Thyroid gland (tissue), 4 donors: ENCODE measurements around the gene CLEC2B. TPM values are rescaled to one million over a fixed set of nuclear protein-coding genes. Genes with fewer than 3 reads are reported as not detected.

Source experiments
- DNase-seq, 2 donors: peaks; one replicate each; pipeline ENCODE4 v3.0.0-alpha.2; 2019
- H3K27ac ChIP-seq, 3 donors: fragments of 200-600 bp; sonication (generic); 1 replicate in 2 of 3; 2 replicates in 1 of 3; pipeline ENCODE4 v1.5.1; 2016 to 2019; ENCODE audit warnings: mild to moderate bottlenecking in 1 of 3, moderate library complexity in 1 of 3
- H3K27me3 ChIP-seq: fragments of 200-600 bp; sonication (generic); one replicate; pipeline ENCODE4 v1.5.1; 2019
- H3K36me3 ChIP-seq, 2 donors: fragments of 200-600 bp; sonication (generic); one replicate each; pipeline ENCODE4 v1.5.1; 2016 to 2019
- H3K4me1 ChIP-seq, 2 donors: fragments of 200-600 bp; sonication (generic); one replicate each; pipeline ENCODE4 v1.5.1; 2017 to 2019
- H3K4me3 ChIP-seq, 3 donors: fragments of 200-600 bp; sonication (generic); replicated peaks in 1 of 3; 1 replicate in 2 of 3; 2 replicates in 1 of 3; pipeline ENCODE4 v1.5.1; 2016; ENCODE audit warnings: mild to moderate bottlenecking in 1 of 3
- H3K9me3 ChIP-seq: fragments of 200-600 bp; sonication (generic); one replicate; pipeline ENCODE4 v1.5.1; 2017
- POLR2A ChIP-seq, 2 donors: fragments of 450-650 bp; IDR thresholded peaks; one replicate each; pipeline ENCODE4 v1.6.1; 2017; ENCODE audit warnings: antibody characterized with exemption in 2 of 2, mild to moderate bottlenecking in 2 of 2, moderate library complexity in 1 of 2
- WGBS, 2 donors: methylation state at CpG; one replicate each; pipeline ENCODE4 v1.1.5; 2017; 5-methylcytosine and 5-hydroxymethylcytosine counted together
- intact Hi-C: fragments of 100-400 bp; cut with DNase I; formaldehyde crosslinking; loops from one replicate; pipeline ENCODE4 v1.15.1; 2023
- total RNA-seq, 4 donors: library from RNA; depleted of rRNA; stranded (reverse); fragments of >200 nt; gene quantifications; one replicate each; pipeline ENCODE4 v1.2.3, GENCODE V29; 2016
- TF ChIP-seq, protein P1 (sequence below), 6 experiments: fragments of 200-600 bp in 3 of 6; fragments of 450-650 bp in 3 of 6; sonication (generic) in 3 of 6; IDR thresholded peaks; one replicate each; pipeline ENCODE4 v1.5.1; 2016 to 2019; ENCODE audit warnings: antibody characterized with exemption in 6 of 6, mild to moderate bottlenecking in 2 of 6, inconsistent platforms in 1 of 6, moderate library complexity in 1 of 6

CLEC2B gene
- total RNA-seq, 4 donors from 2014 or later: 7.3 to 25.2 (median 16.7) TPM

DNA sequence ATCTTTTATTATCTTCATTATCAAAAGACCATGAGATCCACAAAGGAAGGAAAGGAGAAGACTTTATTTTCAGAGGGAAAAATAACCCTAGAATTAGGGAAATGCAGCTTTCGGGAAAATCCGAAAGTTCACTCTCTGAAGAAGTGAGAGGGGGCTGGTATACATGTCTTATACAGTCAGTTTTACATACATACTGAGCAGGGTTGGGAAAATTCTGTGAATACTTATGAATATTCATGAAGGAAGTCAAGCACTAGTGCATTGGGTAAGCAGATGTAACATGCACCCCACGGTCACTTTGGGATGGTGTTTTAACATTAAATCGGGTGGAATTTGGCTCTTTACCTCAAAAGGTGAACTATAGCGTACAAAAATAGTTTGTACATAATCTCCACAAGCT, 57.5 kb downstream of the CLEC2B start:
- TF ChIP-seq, protein P1, sequence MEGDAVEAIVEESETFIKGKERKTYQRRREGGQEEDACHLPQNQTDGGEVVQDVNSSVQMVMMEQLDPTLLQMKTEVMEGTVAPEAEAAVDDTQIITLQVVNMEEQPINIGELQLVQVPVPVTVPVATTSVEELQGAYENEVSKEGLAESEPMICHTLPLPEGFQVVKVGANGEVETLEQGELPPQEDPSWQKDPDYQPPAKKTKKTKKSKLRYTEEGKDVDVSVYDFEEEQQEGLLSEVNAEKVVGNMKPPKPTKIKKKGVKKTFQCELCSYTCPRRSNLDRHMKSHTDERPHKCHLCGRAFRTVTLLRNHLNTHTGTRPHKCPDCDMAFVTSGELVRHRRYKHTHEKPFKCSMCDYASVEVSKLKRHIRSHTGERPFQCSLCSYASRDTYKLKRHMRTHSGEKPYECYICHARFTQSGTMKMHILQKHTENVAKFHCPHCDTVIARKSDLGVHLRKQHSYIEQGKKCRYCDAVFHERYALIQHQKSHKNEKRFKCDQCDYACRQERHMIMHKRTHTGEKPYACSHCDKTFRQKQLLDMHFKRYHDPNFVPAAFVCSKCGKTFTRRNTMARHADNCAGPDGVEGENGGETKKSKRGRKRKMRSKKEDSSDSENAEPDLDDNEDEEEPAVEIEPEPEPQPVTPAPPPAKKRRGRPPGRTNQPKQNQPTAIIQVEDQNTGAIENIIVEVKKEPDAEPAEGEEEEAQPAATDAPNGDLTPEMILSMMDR (IDR thresholded peaks at IDR 0.05): no peak
- no peak for TF ChIP-seq POLR2A (IDR thresholded peaks at IDR 0.05)
- Histone ChIP-seq H3K4me3 (no peak overlapping the region), H3K36me3 (no peaks in the 10 kb centered on the region), H3K4me1 (no peaks in the 10 kb centered on the region), H3K27ac (no peak overlapping the region), H3K9me3 (no peaks in the 10 kb centered on the region), H3K27me3 (no peaks in the 10 kb centered on the region)
- 90 to 92% methylated on average over 5 of the region's 5 CpGs for WGBS, 2 donors
- intact Hi-C loops: no loop called here
- no peak for DNase-seq

DNA sequence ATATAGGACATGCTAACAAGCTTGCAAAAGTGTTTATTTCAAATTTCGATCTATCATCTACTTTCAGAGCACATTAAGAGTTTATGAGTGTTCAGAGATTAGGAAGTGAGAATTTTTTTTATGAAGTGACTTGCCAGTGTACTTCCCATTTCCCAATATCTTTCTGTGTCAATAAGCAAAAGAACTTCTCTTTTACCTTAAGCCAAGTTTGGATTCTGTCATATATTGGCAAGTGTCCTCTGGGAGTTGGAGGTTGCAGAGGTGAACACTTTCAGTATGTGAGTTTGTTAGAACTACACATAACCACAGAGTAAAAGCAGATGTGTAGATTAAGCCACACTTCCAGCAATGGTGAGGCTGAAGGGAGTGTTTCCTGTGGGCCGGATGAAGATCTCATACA, 58.5 kb downstream of the CLEC2B start:
- no peak overlapping the region for H3K27ac ChIP-seq
- no peak overlapping the region for H3K4me3 ChIP-seq
- no peak for TF ChIP-seq POLR2A (IDR thresholded peaks at IDR 0.05)
- TF ChIP-seq, protein P1 (IDR thresholded peaks at IDR 0.05): no peak
- intact Hi-C loops: no loop called here
- DNase-seq: no peak
- no peaks in the 10 kb centered on the region for H3K36me3 ChIP-seq
- H3K4me1 ChIP-seq: no peaks in the 10 kb centered on the region
- no peaks in the 10 kb centered on the region for H3K9me3 ChIP-seq
- WGBS, 2 donors: 79 to 81% methylated on average over 2 of the region's 2 CpGs
- H3K27me3 ChIP-seq: no peaks in the 10 kb centered on the region

DNA sequence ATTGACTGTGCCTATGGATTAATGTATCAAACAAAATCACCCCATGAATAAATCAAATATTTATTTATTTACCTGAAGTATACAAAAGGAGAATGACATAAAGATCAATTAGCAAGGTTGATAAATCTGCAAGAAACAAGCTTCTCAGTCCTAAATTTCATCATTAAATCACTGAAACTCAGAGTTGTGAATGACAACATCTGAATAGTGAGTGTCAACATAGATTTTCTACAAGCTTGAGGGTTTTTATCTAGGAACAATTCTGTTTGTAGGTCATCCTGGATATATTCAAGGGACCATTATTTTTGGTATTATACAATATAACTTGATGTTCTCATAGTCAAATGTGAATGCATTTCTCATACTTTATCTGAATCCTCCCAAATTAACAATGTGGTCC, 59.3 kb downstream of the CLEC2B start:
- no peaks in the 10 kb centered on the region for H3K9me3 ChIP-seq
- intact Hi-C loops: no loop called here
- H3K36me3 ChIP-seq: no peaks in the 10 kb centered on the region

DNA sequence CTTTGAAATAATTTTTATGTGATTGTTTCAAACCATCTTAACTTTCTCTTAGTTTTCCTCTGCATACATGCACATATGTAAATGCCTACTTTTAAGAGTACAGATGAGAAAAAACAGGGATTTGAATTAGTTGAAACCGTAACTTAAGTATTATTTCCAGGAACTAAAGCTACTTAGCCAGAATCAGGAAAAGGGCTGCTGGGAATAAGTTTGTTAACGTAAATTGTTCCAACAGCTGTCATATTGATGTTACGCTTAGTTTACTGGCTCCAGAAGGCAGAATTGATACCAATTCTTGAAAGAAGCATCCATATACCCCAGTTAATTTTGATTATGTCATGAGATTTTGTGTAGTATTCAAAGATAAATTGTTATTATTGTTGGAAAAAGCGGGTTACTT, 59.8 kb downstream of the CLEC2B start:
- TF ChIP-seq, protein P1 (IDR thresholded peaks at IDR 0.05): no peak
- no peak for TF ChIP-seq POLR2A (IDR thresholded peaks at IDR 0.05)
- Histone ChIP-seq H3K36me3 (no peaks in the 10 kb centered on the region), H3K27me3 (no peaks in the 10 kb centered on the region), H3K4me3 (no peak overlapping the region), H3K9me3 (no peaks in the 10 kb centered on the region), H3K27ac (no peak overlapping the region), H3K4me1 (no peaks in the 10 kb centered on the region)
- DNase-seq: no peak
- intact Hi-C loops: no loop called here
- 79 to 81% methylated on average over 4 of the region's 4 CpGs for WGBS, 2 donors

More for the DNA sequence above, 59.3 kb downstream of the CLEC2B start:
- Histone ChIP-seq H3K4me1 (no peaks in the 10 kb centered on the region), H3K27ac (no peak overlapping the region), H3K4me3 (no peak overlapping the region), H3K27me3 (no peaks in the 10 kb centered on the region)
- no peak for TF ChIP-seq POLR2A (IDR thresholded peaks at IDR 0.05)
- TF ChIP-seq, protein P1 (IDR thresholded peaks at IDR 0.05): no peak
- no peak for DNase-seq

DNA sequence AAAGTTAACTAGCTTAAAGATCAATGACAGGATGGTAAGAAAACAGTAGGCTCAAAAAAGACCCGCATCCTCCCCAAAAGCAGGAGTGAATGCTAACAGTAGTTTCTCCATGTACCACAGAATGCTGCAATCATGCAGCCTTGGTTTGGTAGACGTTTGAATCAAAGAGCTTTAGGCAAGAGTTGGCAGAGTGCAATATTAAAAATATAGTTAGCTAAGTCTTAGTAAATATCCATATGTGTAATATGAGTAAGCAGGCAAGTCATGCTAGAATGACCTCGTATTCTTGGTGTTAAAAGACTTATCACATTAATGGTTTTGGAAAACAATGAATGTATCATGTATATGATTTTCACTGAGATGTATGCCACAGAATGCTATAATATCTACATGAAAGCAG, 60.6 kb downstream of the CLEC2B start:
- Histone ChIP-seq H3K36me3 (no peaks in the 10 kb centered on the region), H3K9me3 (no peaks in the 10 kb centered on the region), H3K4me1 (no peaks in the 10 kb centered on the region), H3K4me3 (no peak overlapping the region), H3K27me3 (no peaks in the 10 kb centered on the region), H3K27ac (no peak overlapping the region)
- no peak for DNase-seq
- WGBS, 2 donors: 70 to 74% methylated on average over 3 of the region's 3 CpGs
- TF ChIP-seq, protein P1 (IDR thresholded peaks at IDR 0.05): no peak
- no peak for TF ChIP-seq POLR2A (IDR thresholded peaks at IDR 0.05)
- intact Hi-C loops: no loop called here
